Stimulated activated CD4-positive, alpha-beta T cell treated with anti-CD3 and anti-CD28 coated beads, Interleukin-12 subunit alpha, Interleukin-12 subunit beta, amount 100 ng/mL, for 48 hours (primary cell): ENCODE results near the gene PFN1.

ENCODE experiments used
- DNase-seq, 3 donors: peaks; one replicate each; pipeline ENCODE4 v3.0.0-alpha.2; 2020; ENCODE audit warnings: low read depth in 2 of 3, low spot score in 1 of 3

Gene PFN1

DNA sequence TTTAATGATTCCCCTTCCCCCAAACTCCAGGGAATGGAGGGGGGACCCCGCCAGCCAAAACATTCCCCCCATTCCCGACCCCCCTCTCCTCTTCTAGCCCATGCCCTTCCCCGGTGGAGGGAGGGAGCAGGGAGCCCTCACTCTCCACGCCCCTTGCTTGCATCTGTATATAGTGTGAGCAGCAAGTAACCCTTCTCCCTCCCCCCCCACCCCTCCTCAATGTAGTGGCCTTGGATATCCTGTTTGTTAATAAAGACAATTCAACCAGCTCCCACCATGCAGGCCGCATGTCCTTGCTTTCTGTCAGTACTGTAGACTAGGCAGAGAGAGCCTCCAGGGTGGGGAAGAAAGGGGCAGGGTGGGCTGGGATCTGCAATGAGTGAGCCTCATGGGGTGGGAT is 50.5 kb downstream of the PFN1 start:
- DNase-seq, result no peak

DNA sequence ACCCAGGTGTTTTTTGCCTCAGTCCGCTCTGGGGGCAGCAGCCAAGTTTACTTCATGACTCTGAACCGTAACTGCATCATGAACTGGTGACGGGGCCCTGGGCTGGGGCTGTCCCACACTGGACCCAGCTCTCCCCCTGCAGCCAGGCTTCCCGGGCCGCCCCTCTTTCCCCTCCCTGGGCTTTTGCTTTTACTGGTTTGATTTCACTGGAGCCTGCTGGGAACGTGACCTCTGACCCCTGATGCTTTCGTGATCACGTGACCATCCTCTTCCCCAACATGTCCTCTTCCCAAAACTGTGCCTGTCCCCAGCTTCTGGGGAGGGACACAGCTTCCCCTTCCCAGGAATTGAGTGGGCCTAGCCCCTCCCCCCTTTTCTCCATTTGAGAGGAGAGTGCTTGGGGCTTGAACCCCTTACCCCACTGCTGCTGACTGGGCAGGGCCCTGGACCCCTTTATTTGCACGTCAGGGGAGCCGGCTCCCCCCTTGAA is 51.1 kb downstream of the PFN1 start:
- no peak for DNase-seq

DNA sequence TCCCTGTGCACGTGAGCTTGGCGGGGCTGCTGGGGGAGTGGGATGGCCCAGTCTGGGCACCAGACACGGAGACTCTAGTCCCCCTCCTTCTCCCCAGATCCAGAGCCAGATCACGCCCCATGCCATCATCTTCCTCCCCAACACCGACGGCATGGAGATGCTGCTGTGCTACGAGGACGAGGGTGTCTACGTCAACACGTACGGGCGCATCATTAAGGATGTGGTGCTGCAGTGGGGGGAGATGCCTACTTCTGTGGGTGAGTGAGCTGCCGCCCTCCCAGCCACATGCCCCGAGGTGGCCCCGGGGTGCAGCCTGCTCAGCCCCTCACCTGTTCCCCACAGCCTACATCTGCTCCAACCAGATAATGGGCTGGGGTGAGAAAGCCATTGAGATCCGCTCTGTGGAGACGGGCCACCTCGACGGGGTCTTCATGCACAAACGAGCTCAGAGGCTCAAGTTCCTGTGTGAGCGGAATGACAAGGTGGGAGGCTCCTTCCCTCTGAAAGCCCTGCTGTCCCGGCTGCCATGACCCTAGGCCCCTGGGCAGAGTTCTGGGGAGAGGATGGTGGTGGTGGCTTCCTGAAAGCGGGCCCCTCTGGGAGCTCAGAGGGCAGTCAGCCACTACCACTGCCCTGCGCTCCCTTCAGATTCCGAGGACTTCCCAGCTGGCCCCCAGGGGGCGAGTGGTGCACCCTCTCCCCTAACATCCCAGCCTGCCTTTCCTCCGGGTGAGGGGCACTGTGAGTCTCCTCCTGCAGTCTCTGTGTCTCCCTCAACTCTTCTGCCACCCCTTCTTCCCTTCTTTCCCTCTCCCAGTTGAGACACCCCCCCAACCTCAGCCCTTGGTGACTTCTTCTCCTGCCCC is 51.8 kb downstream of the PFN1 start:
- no peak for DNase-seq

DNA sequence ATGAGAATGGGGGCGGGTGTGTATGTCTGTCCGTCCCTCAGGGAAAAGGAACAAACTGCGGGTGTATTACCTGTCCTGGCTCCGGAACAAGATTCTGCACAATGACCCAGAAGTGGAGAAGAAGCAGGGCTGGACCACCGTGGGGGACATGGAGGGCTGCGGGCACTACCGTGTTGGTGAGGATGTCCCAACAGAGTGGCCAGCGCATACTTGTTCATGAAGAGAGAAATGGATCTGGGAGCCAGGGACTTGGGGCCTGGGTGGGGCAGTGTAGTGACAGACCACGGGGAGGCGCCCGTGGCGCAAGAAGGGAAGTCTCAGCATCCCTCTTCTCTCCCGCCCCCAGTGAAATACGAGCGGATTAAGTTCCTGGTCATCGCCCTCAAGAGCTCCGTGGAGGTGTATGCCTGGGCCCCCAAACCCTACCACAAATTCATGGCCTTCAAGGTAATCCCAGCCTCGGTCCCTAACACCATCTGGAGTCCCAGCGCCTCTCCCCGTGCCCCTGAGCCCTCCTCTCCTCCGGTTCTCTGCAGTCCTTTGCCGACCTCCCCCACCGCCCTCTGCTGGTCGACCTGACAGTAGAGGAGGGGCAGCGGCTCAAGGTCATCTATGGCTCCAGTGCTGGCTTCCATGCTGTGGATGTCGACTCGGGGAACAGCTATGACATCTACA is 52.5 kb downstream of the PFN1 start:
- no peak for DNase-seq
